ENCODE measurements around the gene EREG. TPM values are rescaled to one million over a fixed set of nuclear protein-coding genes. Genes with fewer than 3 reads are reported as not detected.
A peak's percentile ranks its signal among the peaks of the same experiment; 100 is the strongest.

EREG gene
- total RNA-seq, 1 experiment from 2014 or later: 34.0 TPM

GRCh38 chr4:74322301-74322700 is 42.6 kb upstream of the EREG start:
- BruUV-seq (replicated peaks): no TSS peak
- TF ChIP-seq CTCF (IDR thresholded peaks at IDR 0.05; ENCODE audit: unreplicated experiment): no peak
- intact Hi-C loops (cut with micrococcal nuclease): no loop called here
- POLR2A ChIA-PET: interaction anchor here (1.3 to 7.7 kb wide), 9 partner anchors 15 to 353 kb away, joined by 5 to 102 read pairs (median 14); partner anchors contain the start of genes AREG, EPGN and EREG
- DNase-seq (ENCODE audit: unreplicated experiment): no peak
- Mint-ChIP-seq H3K27me3 (ENCODE audit: insufficient read depth, unreplicated experiment) (no peaks in the 10 kb centered on the region), H3K9me3 (ENCODE audit: unreplicated experiment) (no peaks in the 10 kb centered on the region), H3K27ac (ENCODE audit: low read depth, unreplicated experiment) (peak overlapping the region; percentile 42), H3K4me1 (ENCODE audit: insufficient read depth, unreplicated experiment) (peaks cover 20% of the 10 kb centered on the region), H3K36me3 (ENCODE audit: insufficient read depth, unreplicated experiment) (peaks cover 29% of the 10 kb centered on the region), H3K4me3 (ENCODE audit: unreplicated experiment) (no peak overlapping the region)
- CTCF ChIA-PET: interaction anchor here (0.7 to 4.1 kb wide), 6 partner anchors 48 to 353 kb away, joined by 3 to 77 read pairs (median 26); no protein-coding TSS in a partner anchor

- TF ChIP-seq CTCF (IDR thresholded peaks at IDR 0.05; ENCODE audit: unreplicated experiment): no peak
- H3K9me3 Mint-ChIP-seq (ENCODE audit: unreplicated experiment): no peaks in the 10 kb centered on the region
- DNase-seq (ENCODE audit: unreplicated experiment): no peak
- POLR2A ChIA-PET: interaction anchor here (0.8 to 1.4 kb wide), 5 partner anchors 9 to 130 kb away, joined by 3 to 6 read pairs (median 3); no protein-coding TSS in a partner anchor
- no TSS peak for BruUV-seq (replicated peaks)
- intact Hi-C loops (cut with micrococcal nuclease): no loop called here
- H3K4me3 Mint-ChIP-seq (ENCODE audit: unreplicated experiment): no peak overlapping the region
- no peak overlapping the region for H3K27ac Mint-ChIP-seq (ENCODE audit: low read depth, unreplicated experiment)
- H3K27me3 Mint-ChIP-seq (ENCODE audit: insufficient read depth, unreplicated experiment): no peaks in the 10 kb centered on the region
- CTCF ChIA-PET: no interaction called here
- peaks cover 23% of the 10 kb centered on the region for H3K36me3 Mint-ChIP-seq (ENCODE audit: insufficient read depth, unreplicated experiment)
- peaks cover 31% of the 10 kb centered on the region for H3K4me1 Mint-ChIP-seq (ENCODE audit: insufficient read depth, unreplicated experiment)
Measured at GRCh38 chr4:74323663-74324062, 41.3 kb upstream of the EREG start.

GRCh38 chr4:74324262-74324661 is 40.7 kb upstream of the EREG start:
- CTCF ChIA-PET: interaction anchor here (0.6 to 1.0 kb wide), 2 partner anchors 14 to 58 kb away, joined by 3 to 4 read pairs; no protein-coding TSS in a partner anchor
- BruUV-seq (replicated peaks): no TSS peak
- TF ChIP-seq CTCF (IDR thresholded peaks at IDR 0.05; ENCODE audit: unreplicated experiment): no peak
- peaks cover 20% of the 10 kb centered on the region for H3K36me3 Mint-ChIP-seq (ENCODE audit: insufficient read depth, unreplicated experiment)
- peaks cover 36% of the 10 kb centered on the region for H3K4me1 Mint-ChIP-seq (ENCODE audit: insufficient read depth, unreplicated experiment)
- intact Hi-C loops (cut with micrococcal nuclease): no loop called here
- H3K27me3 Mint-ChIP-seq (ENCODE audit: insufficient read depth, unreplicated experiment): no peaks in the 10 kb centered on the region
- POLR2A ChIA-PET: interaction anchor here (0.5 to 1.4 kb wide), 4 partner anchors 12 to 130 kb away, joined by 3 to 5 read pairs (median 4); no protein-coding TSS in a partner anchor
- DNase-seq (ENCODE audit: unreplicated experiment): no peak
- H3K9me3 Mint-ChIP-seq (ENCODE audit: unreplicated experiment): peaks cover 6% of the 10 kb centered on the region
- no peak overlapping the region for H3K4me3 Mint-ChIP-seq (ENCODE audit: unreplicated experiment)
- no peak overlapping the region for H3K27ac Mint-ChIP-seq (ENCODE audit: low read depth, unreplicated experiment)

- Mint-ChIP-seq H3K4me3 (ENCODE audit: unreplicated experiment) (no peak overlapping the region), H3K27me3 (ENCODE audit: insufficient read depth, unreplicated experiment) (no peaks in the 10 kb centered on the region), H3K27ac (ENCODE audit: low read depth, unreplicated experiment) (no peak overlapping the region), H3K36me3 (ENCODE audit: insufficient read depth, unreplicated experiment) (peaks cover 10% of the 10 kb centered on the region), H3K9me3 (ENCODE audit: unreplicated experiment) (peaks cover 7% of the 10 kb centered on the region), H3K4me1 (ENCODE audit: insufficient read depth, unreplicated experiment) (peaks cover 24% of the 10 kb centered on the region)
- TF ChIP-seq CTCF (IDR thresholded peaks at IDR 0.05; ENCODE audit: unreplicated experiment): no peak
- ChIA-PET CTCF (no interaction called here), POLR2A (no interaction called here)
- intact Hi-C loops (cut with micrococcal nuclease): no loop called here
- no TSS peak for BruUV-seq (replicated peaks)
- DNase-seq (ENCODE audit: unreplicated experiment): no peak
Measured at GRCh38 chr4:74325886-74326285, 39.1 kb upstream of the EREG start.
